Caki2 (cell line): ENCODE data around the gene SLC6A12. TPM values are rescaled to one million over a fixed set of nuclear protein-coding genes. Genes with fewer than 3 reads are reported as not detected.
"Not testable (repeated sequence)": the region's sequence is repeated elsewhere in the genome, so short reads cannot be mapped to it uniquely, and the experiment has no call there.

Source experiments
- DNase-seq: peaks from one replicate; pipeline ENCODE4 v3.0.0-alpha.2; 2015; ENCODE audit warnings: low read depth
- in situ Hi-C: cut with HindIII; loops from 2 replicates; pipeline ENCODE4 v1.10.0; 2016; ENCODE audit warnings: low sequenced_read_pairs, low pct_unique_long_range_greater_than_20kb, mixed read lengths
- total RNA-seq: library from RNA; depleted of rRNA; stranded (reverse); fragments of >200 nt; shearing (Covaris generic); gene quantifications from 2 replicates; pipeline ENCODE4 v1.2.3, GENCODE V29; 2014; ENCODE audit warnings: low replicate concordance

The SLC6A12 gene
- total RNA-seq, 1 experiment from 2014 or later, result 0.95 TPM

GRCh38 chr12:220946-221550 lies 7.1 kb upstream of the SLC6A12 start:
- DNase-seq, result no peak
- in situ Hi-C loops, result no loop called here

GRCh38 chr12:220491-220890 lies 6.5 kb upstream of the SLC6A12 start:
- in situ Hi-C loops, result no loop called here
- no peak for DNase-seq

DNA sequence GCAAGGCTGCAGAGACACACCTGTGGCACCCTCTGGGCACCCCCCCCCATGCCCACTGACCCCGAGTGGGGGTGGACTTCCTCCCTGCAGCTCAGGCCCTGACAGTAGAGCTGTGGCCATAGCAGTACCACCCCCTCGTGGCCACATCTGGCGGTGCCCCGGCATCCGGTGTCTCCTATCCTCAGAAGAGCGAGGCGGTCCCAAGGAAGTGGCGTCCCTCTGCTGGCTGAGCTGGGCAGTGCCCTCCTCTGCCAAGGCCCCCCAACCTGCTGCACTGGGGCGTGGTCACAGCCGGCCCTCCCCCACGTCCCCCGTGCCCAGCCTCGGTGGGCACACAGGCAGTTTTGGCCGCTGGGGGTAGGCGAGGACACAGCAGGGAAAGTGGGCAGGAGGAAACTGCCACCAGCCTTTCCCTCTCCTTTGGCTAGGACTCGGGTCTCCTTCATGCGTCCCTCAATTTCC lies 6.0 kb upstream of the SLC6A12 start:
- peak; percentile 23 for DNase-seq
- in situ Hi-C loops, result no loop called here

DNA sequence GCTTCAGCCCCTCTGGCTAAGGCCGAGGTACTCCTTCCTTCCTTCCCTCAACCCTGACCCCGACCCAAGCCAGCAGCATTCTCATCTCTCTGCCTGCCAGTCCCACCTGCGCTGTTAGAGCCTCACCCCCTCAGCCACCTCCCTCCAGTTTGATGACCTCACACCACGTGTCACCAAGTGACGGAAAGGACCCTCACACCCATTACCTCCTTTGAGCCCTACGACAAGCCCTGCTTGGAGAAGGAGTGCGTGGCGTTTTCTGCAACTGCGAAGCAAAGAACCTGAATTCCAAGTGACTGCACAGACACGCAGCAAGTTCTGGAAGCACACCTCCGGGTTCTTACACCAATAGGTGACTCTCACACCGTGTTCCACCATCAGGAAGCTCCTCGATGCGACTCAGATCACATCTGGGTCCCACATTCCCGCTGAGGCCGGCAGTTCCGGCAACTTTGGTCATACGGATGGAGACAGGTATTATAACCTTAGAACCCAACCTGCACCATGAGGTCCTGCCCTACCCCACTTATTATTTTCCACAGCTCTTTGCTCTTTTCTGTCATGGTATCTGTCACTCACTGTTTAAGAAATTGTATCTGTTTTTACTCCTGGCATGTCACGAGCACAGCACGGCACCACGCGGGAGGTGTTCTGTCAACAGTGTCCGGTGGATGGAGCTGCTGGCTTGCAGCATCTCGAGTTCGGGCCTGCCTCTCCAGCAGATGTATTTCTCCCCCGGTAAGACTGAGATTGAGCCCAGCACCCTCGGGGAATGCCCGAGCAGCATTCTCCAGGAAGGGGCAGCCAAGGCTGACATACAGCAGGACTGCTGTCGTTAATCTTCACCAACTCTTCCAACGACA lies 5.0 kb upstream of the SLC6A12 start:
- DNase-seq, result no peak
- in situ Hi-C loops, result no loop called here

- DNase-seq, result no peak
- in situ Hi-C loops, result no loop called here
Measured at GRCh38 chr12:218221-218620, 4.3 kb upstream of the SLC6A12 start.

DNA sequence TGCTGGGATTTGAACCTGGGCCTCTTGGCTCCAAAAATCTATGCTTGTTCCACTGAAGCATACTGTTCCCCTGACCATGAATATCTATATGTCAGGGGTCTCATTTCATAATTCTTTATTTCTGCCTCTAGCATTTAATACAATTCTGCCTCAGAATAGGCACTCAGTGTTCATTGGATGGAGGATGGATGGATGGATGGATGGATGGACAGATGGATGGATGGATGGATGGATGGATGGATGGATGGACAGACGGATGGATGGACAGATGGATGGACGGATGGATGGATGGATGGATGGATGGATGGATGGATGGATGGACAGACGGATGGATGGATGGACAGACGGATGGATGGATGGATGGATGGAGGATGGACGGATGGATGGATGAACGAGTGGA lies 3.1 kb upstream of the SLC6A12 start:
- in situ Hi-C loops, DNase-seq: not testable (repeated sequence)

GRCh38 chr12:215116-215515 lies 1.2 kb upstream of the SLC6A12 start:
- in situ Hi-C loops, result no loop called here
- no peak for DNase-seq

GRCh38 chr12:213527-213932 lies 427 bp downstream of the SLC6A12 start:
- in situ Hi-C loops, result no loop called here
- no peak for DNase-seq

DNA sequence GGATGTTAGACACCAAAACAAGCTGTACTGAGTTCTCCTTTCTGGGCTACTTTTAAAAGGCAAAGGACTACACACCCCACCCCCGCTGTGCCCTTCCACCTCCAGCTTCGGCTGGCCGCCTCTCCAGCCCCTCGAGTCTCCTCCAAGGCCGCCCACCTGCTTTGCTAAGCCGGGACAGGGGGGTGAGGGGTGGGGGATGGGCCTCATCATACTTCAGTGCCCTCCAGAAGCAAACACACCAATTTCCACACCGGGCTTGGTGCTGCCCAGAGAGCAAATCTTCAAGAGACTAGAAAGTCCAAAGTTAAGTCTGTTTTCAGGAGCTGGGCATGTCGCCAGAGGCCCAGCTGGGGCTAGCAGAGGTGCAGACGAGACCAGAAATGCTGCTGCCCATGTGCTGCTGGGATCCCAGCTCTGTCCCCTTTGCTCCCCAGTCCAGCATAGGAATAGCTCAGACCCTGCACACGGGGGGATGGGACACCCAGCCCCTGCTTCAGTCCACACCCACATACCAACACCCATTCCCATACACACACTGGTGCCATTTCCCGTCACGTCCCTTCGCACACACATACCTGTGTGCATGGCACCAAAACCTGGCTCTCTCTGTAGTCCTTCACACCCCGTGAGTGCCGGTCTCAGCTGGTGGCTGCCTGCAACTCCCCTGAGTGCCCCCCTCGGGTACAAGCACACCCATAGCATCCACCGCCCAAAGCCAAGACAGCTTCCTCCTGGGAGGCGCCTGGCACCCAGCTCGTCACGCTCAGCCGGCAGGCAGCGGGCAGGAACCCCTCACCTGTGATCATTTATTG lies 1.0 kb downstream of the SLC6A12 start:
- in situ Hi-C loops, result no loop called here

GRCh38 chr12:212415-212714 lies 1.6 kb downstream of the SLC6A12 start:
- DNase-seq, result no peak
- in situ Hi-C loops, result no loop called here

More for the DNA sequence above, 1.0 kb downstream of the SLC6A12 start:
- no peak for DNase-seq

DNA sequence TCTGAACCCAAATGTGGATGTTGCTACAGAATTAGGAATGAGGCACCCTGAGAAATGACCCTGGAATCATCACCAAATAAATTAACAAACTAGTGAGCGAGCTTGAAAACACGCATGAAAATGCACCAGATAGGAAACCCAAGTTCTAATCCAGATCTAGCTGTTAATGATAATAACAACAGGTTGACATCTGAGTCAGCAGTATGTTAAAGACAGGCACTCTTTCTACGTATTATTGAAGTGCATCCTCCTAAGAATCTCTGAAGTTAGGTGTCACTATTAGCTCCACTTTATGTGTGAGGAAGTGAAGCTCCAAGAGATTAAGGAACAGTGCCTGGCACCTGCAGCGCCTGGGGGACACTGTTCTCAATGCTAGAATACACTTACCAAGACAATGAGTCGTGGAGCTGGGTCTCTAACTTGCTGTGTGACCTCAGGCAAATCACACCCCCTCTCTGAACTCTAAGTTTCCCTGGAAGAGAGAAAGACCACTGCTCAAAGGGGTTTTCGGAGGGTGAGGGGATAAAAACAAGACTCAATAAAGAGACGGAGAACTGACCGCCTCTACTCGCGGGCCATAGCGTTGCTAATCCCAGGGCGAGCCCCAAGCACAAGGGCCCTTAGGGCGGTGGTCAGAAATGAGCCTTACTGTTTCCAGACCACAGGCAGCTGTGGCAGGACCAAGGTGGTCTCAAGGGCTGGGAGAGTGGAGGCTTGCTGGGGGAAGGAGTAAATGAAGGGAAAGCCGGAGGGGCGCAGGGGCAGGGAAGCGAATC lies 2.1 kb downstream of the SLC6A12 start:
- in situ Hi-C loops, result no loop called here
- DNase-seq, result no peak

- DNase-seq, result no peak
Measured at GRCh38 chr12:211142-211465, 2.9 kb downstream of the SLC6A12 start.

GRCh38 chr12:210277-211141 lies 3.4 kb downstream of the SLC6A12 start:
- no peak for DNase-seq
- in situ Hi-C loops, result no loop called here

More at GRCh38 chr12:211142-211465, 2.9 kb downstream of the SLC6A12 start:
- in situ Hi-C loops, result no loop called here

GRCh38 chr12:209851-210250 lies 4.1 kb downstream of the SLC6A12 start:
- in situ Hi-C loops, result no loop called here
- no peak for DNase-seq

- in situ Hi-C loops, result no loop called here
- DNase-seq, result no peak
Measured at GRCh38 chr12:209246-209645, 4.7 kb downstream of the SLC6A12 start.

- DNase-seq, result no peak
Measured at GRCh38 chr12:208813-209212, 5.1 kb downstream of the SLC6A12 start.

GRCh38 chr12:207804-208203 lies 6.2 kb downstream of the SLC6A12 start:
- in situ Hi-C loops, result no loop called here
- no peak for DNase-seq

More at GRCh38 chr12:208813-209212, 5.1 kb downstream of the SLC6A12 start:
- in situ Hi-C loops, result no loop called here
